A549 treated with AZD9567 at 1 μM for 4 hours (cell line): ENCODE data around the gene ZNF417. TPM values are rescaled to one million over a fixed set of nuclear protein-coding genes. Genes with fewer than 3 reads are reported as not detected.

ENCODE experiments used
- total RNA-seq: library from RNA; stranded (reverse); fragments of 200-300 nt; extraction: Qiagen RNA extraction; gene quantifications from 5 replicates; pipeline ENCODE4 v1.2.3, GENCODE V29; 2022; ENCODE audit not compliant: insufficient read depth

Gene ZNF417
- 2.7 to 4.3 TPM (median 3.4 TPM) in 5 replicates for total RNA-seq

DNA sequence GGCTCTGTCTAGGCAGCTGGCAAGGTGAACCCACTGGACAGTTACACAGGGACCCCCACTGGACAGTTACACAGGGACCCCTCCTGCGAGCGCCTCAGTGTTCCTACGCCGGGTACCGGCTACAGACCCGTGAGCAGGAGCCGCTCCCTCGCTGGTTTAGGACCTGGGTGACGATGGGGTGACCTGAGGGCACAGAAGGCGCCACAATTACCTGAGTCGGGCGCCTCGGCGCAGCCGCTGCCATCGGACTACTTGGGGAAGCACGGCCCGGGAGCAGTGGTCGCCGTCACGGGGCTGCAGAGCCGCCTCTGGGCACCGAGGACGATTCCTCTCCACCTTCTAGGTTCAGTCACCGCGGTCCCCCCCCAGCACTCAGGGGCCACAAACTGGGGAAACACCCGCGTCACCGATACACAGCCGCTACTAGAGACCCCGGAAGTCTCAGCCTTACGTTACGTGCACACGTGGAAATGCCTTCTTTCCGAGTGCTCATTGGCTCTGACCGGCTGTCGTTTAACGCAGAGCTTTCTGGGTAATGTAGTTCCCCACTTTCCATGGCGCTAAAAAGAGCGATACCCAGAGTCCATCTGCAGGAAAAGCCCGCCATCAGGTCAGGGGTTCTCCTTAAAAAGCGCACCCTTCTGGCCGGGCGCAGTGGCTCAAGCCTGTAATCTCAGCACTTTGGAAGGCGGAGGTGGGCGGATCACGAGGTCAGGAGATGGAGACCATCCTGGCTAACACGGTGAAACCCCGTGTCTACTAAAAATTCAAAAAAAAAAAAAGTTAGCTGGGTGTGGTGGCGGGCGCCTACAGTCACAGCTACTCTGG is at the start of gene ZNF417:
Gene ZNF417, minus strand, starts transcription at position 425 of the 828 bp plus-strand sequence. Its CDS starts 181 bp downstream, at position 244.

GRCh38 chr19:57947419-57948134 is 31.2 kb upstream of the ZNF417 start, which contains the start of gene ZNF256:
Gene ZNF256, minus strand, starts transcription at chr19:57947706. Its CDS starts 232 bp downstream, at chr19:57947474.

DNA sequence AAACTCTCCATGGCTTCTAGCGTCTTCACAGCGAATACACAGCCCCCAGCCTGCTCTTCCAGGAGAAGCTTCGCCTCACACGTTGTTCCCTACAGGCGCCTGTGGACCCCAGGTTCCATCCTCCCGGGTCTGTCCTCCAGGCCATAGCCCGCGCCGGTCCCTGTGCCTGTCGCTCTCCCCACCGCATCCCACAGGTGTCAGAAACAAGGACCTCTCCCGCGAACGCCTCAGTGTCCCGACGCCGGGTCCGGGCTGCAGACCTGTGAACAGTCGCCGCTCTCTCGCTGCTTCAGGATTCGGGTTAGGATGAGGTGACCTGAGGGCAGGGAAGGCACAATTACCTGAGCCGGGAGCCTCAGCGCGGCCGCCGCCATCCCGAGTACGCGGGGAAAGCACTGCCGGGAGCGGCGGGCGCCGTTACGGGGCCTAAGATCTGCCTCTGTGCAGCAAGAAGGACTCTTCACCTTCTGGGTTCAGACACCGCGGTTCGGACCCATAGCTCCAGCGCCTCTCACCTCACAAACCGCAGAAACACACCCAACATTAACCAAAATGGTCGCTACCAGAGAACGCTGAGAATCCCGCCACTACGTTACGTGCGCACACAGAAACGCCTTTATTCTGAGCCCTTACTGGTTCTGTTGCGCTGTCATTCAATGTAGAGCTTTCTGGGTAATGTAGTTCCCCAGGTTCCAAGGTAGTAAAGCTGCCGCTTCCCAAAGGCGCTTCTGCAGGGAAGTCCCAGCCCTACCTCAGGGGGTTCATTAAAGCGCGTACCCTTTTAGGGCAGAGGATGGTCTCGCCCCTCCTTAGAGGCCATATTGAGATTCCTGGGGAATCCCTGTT is 18.7 kb upstream of the ZNF417 start, which contains the start of gene ZNF418:
Gene ZNF418, minus strand, starts transcription at position 583 of the 846 bp plus-strand sequence. CDS start 1,580 bp downstream, outside the sequence.

DNA sequence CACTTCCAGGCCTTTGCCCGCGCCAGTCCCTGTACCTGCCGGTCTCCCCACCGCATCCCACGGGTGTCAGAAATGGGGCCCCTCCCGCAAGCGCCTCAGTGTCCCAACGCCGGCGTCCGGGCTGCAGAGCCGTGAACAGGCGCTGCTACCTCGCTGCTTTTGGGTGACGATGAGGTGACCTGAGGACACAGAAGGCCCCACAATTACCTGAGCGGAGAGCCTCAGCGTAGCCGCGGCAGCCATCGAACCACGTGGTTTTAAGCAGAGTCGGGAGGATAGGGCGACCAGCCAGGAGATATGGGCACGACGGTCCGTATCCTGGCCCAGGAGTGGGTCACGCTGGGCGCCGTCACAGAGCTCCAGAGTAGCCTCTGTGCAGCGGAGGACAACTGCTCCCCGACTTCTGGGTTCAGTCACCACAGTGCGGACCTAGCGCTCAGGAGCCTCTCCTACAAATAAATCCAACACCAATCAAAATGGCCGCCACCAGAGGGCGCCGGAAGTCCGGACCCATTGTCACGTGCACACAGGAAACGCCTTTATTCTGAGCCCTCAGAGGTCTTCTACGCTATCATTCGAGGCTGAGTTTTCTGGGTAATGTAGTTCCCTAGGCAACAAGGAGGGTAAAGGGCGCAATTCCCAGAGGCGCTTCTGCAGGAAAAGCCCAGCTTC is 27.7 kb downstream of the ZNF417 start, which contains the start of gene ZNF814:
Gene ZNF814, minus strand, starts transcription at position 478 of the 672 bp plus-strand sequence. Its CDS starts 235 bp downstream, at position 243.

Other genes starting within 250 kb of the ZNF417 start
- not detected in 5 replicates for gene ZSCAN4, start 247.7 kb downstream of the ZNF417 start, total RNA-seq
- 5.3 to 5.6 TPM (median 5.6 TPM) in 5 replicates for gene ZNF551, start 234.6 kb downstream of the ZNF417 start, total RNA-seq
- not detected in 5 replicates for gene ZNF154, start 207.4 kb downstream of the ZNF417 start, total RNA-seq
- gene ZNF671, start 189.0 kb downstream of the ZNF417 start, total RNA-seq: 0.76 to 1.3 TPM (median 1.0 TPM) in 5 replicates
- 5.2 to 10.3 TPM (median 5.8 TPM) in 5 replicates for gene ZNF776, start 169.8 kb downstream of the ZNF417 start, total RNA-seq
- 4.8 to 12.4 TPM (median 5.5 TPM) in 5 replicates for gene ZNF586, start 146.9 kb downstream of the ZNF417 start, total RNA-seq
- gene ZNF552, start 101.7 kb downstream of the ZNF417 start, total RNA-seq: 4.9 to 7.3 TPM (median 5.0 TPM) in 5 replicates
- 5.4 to 7.7 TPM (median 7.6 TPM) in 5 replicates for gene ZNF587B, start 86.3 kb downstream of the ZNF417 start, total RNA-seq
- gene ZNF587, start 66.7 kb downstream of the ZNF417 start, total RNA-seq: 6.1 to 15.3 TPM (median 7.3 TPM) in 5 replicates
- gene ZNF814, start 27.6 kb downstream of the ZNF417 start, total RNA-seq: 1.8 to 3.6 TPM (median 3.1 TPM) in 4 of 5 replicates, not detected in the other
- gene ZNF418, start 18.8 kb upstream of the ZNF417 start, total RNA-seq: 0.91 to 1.2 TPM (median 1.1 TPM) in 5 replicates
- gene ZNF256, start 31.1 kb upstream of the ZNF417 start, total RNA-seq: 0.94 to 1.4 TPM (median 1.2 TPM) in 5 replicates
- gene C19orf18, start 57.9 kb upstream of the ZNF417 start, total RNA-seq: 0.09 TPM in 1 of 5 replicates, not detected in the others
- 1.0 to 3.6 TPM (median 2.6 TPM) in 5 replicates for gene ZNF606, start 86.2 kb upstream of the ZNF417 start, total RNA-seq
- not detected in 5 replicates for gene ZSCAN1, start 117.4 kb upstream of the ZNF417 start, total RNA-seq
- not detected in 5 replicates for gene ZNF135, start 142.7 kb upstream of the ZNF417 start, total RNA-seq
- gene ZSCAN18, start 181.6 kb upstream of the ZNF417 start, total RNA-seq: 1.5 to 2.8 TPM (median 1.7 TPM) in 5 replicates
- gene ZNF329, start 234.2 kb upstream of the ZNF417 start, total RNA-seq: 2.5 to 3.1 TPM (median 2.9 TPM) in 5 replicates